Transverse colon (tissue), 4 donors: ENCODE data around the gene SDCCAG8. TPM values are rescaled to one million over a fixed set of nuclear protein-coding genes. Genes with fewer than 3 reads are reported as not detected.

Source experiments
- DNase-seq: peaks from one replicate; pipeline ENCODE4 v3.0.0-alpha.2; 2019
- H3K27ac ChIP-seq, 4 donors: fragments of 200-600 bp; sonication (generic); 2 replicates each; pipeline ENCODE4 v1.5.1; 2016 to 2018; ENCODE audit warnings: inconsistent platforms in 4 of 4
- H3K27me3 ChIP-seq: fragments of 200-600 bp; sonication (generic); 2 replicates; pipeline ENCODE4 v1.5.1; 2017; ENCODE audit warnings: inconsistent platforms
- H3K36me3 ChIP-seq, 4 donors: fragments of 200-600 bp; sonication (generic); 2 replicates each; pipeline ENCODE4 v1.5.1; 2017 to 2019; ENCODE audit warnings: inconsistent platforms in 4 of 4
- H3K4me1 ChIP-seq, 4 donors: fragments of 200-600 bp; sonication (generic); 2 replicates each; pipeline ENCODE4 v1.5.1; 2017 to 2020; ENCODE audit warnings: inconsistent platforms in 4 of 4
- H3K4me3 ChIP-seq, 4 donors: fragments of 200-600 bp; sonication (generic); 1 replicate in 1 of 4; 2 replicates in 3 of 4; pipeline versions ENCODE4 v1.5.1 to v1.6.1; 2017 to 2019; ENCODE audit warnings: inconsistent platforms in 4 of 4
- H3K9me3 ChIP-seq, 2 donors: fragments of 200-600 bp; sonication (generic); 2 replicates each; pipeline ENCODE4 v1.5.1; 2017 to 2019; ENCODE audit warnings: inconsistent platforms in 2 of 2
- CTCF ChIP-seq, 5 experiments: fragments of 200-600 bp in 3 of 5; fragments of 450-650 bp in 2 of 5; sonication (generic) in 3 of 5; IDR thresholded peaks; 1 replicate in 2 of 5; 2 replicates in 3 of 5; pipeline ENCODE4 v1.5.1; 2016 to 2017; ENCODE audit warnings: antibody characterized with exemption in 5 of 5, inconsistent platforms in 3 of 5, mild to moderate bottlenecking in 2 of 5, moderate library complexity in 1 of 5
- EP300 ChIP-seq: sonication (generic); formaldehyde crosslinking; IDR thresholded peaks from one replicate; pipeline ENCODE4 v1.6.1; 2017; ENCODE audit warnings: antibody characterized with exemption, low read depth
- POLR2A ChIP-seq: fragments of 450-650 bp; IDR thresholded peaks from one replicate; pipeline ENCODE4 v1.6.1; 2016; ENCODE audit warnings: antibody characterized with exemption, mild to moderate bottlenecking, moderate library complexity
- POLR2AphosphoS5 ChIP-seq, 3 donors: sonication (generic); formaldehyde crosslinking; IDR thresholded peaks; one replicate each; pipeline ENCODE4 v1.6.1; 2016; ENCODE audit warnings: antibody characterized with exemption in 3 of 3
- whole genome bisulfite sequencing, 2 donors: methylation state at CpG; one replicate each; pipeline ENCODE4 v1.1.5; 2018; ENCODE audit warnings: low coverage in 1 of 2; 5-methylcytosine and 5-hydroxymethylcytosine counted together
- in situ Hi-C, 4 donors: fragments of 200-750 bp; cut with MboI; loops; one replicate each; pipeline versions ENCODE4 v1.15.0 to v1.15.1; 2017; ENCODE audit warnings: low sequenced_read_pairs in 3 of 4, low pct_ligation_motif_present in 1 of 4, low pct_unique_long_range_greater_than_20kb in 1 of 4
- intact Hi-C: fragments of 100-400 bp; cut with DNase I; formaldehyde crosslinking; loops from one replicate; pipeline ENCODE4 v1.15.1; 2023; ENCODE audit warnings: low total_unique reads
- small RNA-seq, 4 donors: library from RNA; depleted of rRNA; stranded (forward); fragments of <200 nt; gene quantifications; one replicate each; pipeline ENCODE3, GENCODE V24; 2016
- total RNA-seq, 4 donors: library from RNA; depleted of rRNA; stranded (reverse); fragments of >200 nt; gene quantifications; one replicate each; pipeline ENCODE4 v1.1.0, GENCODE V29; 2016

Gene SDCCAG8
- total RNA-seq, 4 donors from 2014 or later, result 28.8 to 101 (median 42.5) TPM

GRCh38 chr1:243548516-243548915, 292.7 kb downstream of the SDCCAG8 start:
- H3K27ac ChIP-seq, result no peak overlapping the region
- TF ChIP-seq POLR2A, result no peak
- TF ChIP-seq POLR2AphosphoS5 (IDR thresholded peaks at IDR 0.05), result no peak
- no peak for TF ChIP-seq EP300
- TF ChIP-seq CTCF (IDR thresholded peaks at IDR 0.05), result no peak
- in situ Hi-C loops (no loop called here), intact Hi-C loops (no loop called here)
- no peaks in the 10 kb centered on the region for H3K36me3 ChIP-seq
- no peaks in the 10 kb centered on the region for H3K4me1 ChIP-seq
- H3K9me3 ChIP-seq, result no peaks in the 10 kb centered on the region
- 100% methylated on average over 1 of the region's 1 CpG for WGBS, 2 donors
- no peak overlapping the region for H3K4me3 ChIP-seq
- no peaks in the 10 kb centered on the region for H3K27me3 ChIP-seq
- DNase-seq, result no peak

GRCh38 chr1:243549108-243549507, 293.3 kb downstream of the SDCCAG8 start:
- DNase-seq, result no peak
- intact Hi-C loops, result no loop called here
- H3K36me3 ChIP-seq, result no peaks in the 10 kb centered on the region
- H3K4me1 ChIP-seq, result no peaks in the 10 kb centered on the region
- H3K9me3 ChIP-seq, result no peaks in the 10 kb centered on the region
- H3K27ac ChIP-seq, result no peak overlapping the region
- no peaks in the 10 kb centered on the region for H3K27me3 ChIP-seq
- TF ChIP-seq POLR2AphosphoS5 (IDR thresholded peaks at IDR 0.05) (no peak), CTCF (IDR thresholded peaks at IDR 0.05) (no peak)
- H3K4me3 ChIP-seq, result no peak overlapping the region
- in situ Hi-C loops, result no loop called here

Small RNA genes within 50 kb of the gene (small RNA-seq; reads per million reads assigned to genes)
- gene MIR4677, result 2.1 to 15.1 (median 8.2) reads per million in 4 donors

Other genes starting within 250 kb of the SDCCAG8 start
- 10 to 100 TPM in 3 of 4 donors, 1 to 10 TPM in 1; 7.5 to 25.4 (median 11.8) TPM for gene CEP170, start 760 bp upstream of the SDCCAG8 start, total RNA-seq